Natural killer cell (primary cell): ENCODE data around the gene TMEM178A. TPM values are rescaled to one million over a fixed set of nuclear protein-coding genes. Genes with fewer than 3 reads are reported as not detected.

Experiments used
- ATAC-seq, 3 donors: fragments of 150-1000 bp in 2 of 3; fragments of 200-7000 bp in 1 of 3; cut with Tn5 transposase; 1 replicate in 1 of 3; 2 replicates in 2 of 3; pipeline ENCODE4 v1.10.0; 2021; ENCODE audit warnings: mild to moderate bottlenecking in 2 of 3, moderate library complexity in 2 of 3
- DNase-seq, 2 donors: peaks; one replicate each; pipeline versions ENCODE4 v3.0.0 to v3.0.0-alpha.2; 2013 to 2021; ENCODE audit warnings: mixed read lengths in 1 of 2
- H3K27ac ChIP-seq: one replicate; pipeline ENCODE4 v1.5.1; 2013; ENCODE audit warnings: mild to moderate bottlenecking, low read length
- H3K27me3 ChIP-seq: one replicate; pipeline ENCODE4 v1.6.1; 2013; ENCODE audit warnings: low read length; ENCODE audit not compliant: control insufficient read depth, insufficient read depth
- H3K36me3 ChIP-seq: one replicate; pipeline ENCODE4 v1.6.1; 2013; ENCODE audit warnings: low read length; ENCODE audit not compliant: control insufficient read depth, insufficient read depth
- H3K4me1 ChIP-seq: one replicate; pipeline ENCODE4 v1.6.1; 2013; ENCODE audit warnings: low read length; ENCODE audit not compliant: control insufficient read depth, insufficient read depth
- H3K4me3 ChIP-seq: one replicate; pipeline ENCODE4 v1.5.1; 2013; ENCODE audit warnings: low read length
- H3K9me3 ChIP-seq: one replicate; pipeline ENCODE4 v1.6.1; 2013; ENCODE audit warnings: low read length; ENCODE audit not compliant: control insufficient read depth, insufficient read depth
- H3K27ac Mint-ChIP-seq, 2 donors: one replicate each; pipeline ENCODE4 v1.8.0; 2022; ENCODE audit warnings: mild to moderate bottlenecking in 2 of 2, mixed read lengths in 2 of 2, moderate library complexity in 1 of 2
- H3K27me3 Mint-ChIP-seq, 2 donors: one replicate each; pipeline ENCODE4 v1.8.0; 2022; ENCODE audit warnings: low read depth in 2 of 2, mixed read lengths in 2 of 2
- H3K36me3 Mint-ChIP-seq: one replicate; pipeline ENCODE4 v1.8.0; 2022; ENCODE audit warnings: mixed read lengths
- H3K4me1 Mint-ChIP-seq, 2 donors: one replicate each; pipeline ENCODE4 v1.8.0; 2022; ENCODE audit warnings: mixed read lengths in 2 of 2
- H3K4me3 Mint-ChIP-seq: one replicate; pipeline ENCODE4 v1.8.0; 2022; ENCODE audit warnings: mild to moderate bottlenecking, moderate library complexity, mixed read lengths
- H3K9me3 Mint-ChIP-seq, 2 donors: one replicate each; pipeline ENCODE4 v1.8.0; 2022; ENCODE audit warnings: mixed read lengths in 2 of 2
- WGBS: methylation state at CpG from one replicate; pipeline ENCODE4 v1.1.7; 2013; ENCODE audit warnings: missing lambda C conversion rate; ENCODE audit not compliant: insufficient coverage; 5-methylcytosine and 5-hydroxymethylcytosine counted together
- intact Hi-C: fragments of 100-400 bp; cut with micrococcal nuclease; formaldehyde crosslinking; loops from one replicate; pipeline ENCODE4 v1.14.2; 2022
- total RNA-seq, 4 donors: library from RNA; stranded (reverse); fragments of 120-200 nt in 1 of 4; gene quantifications; one replicate each; pipeline versions ENCODE4 v1.2.3 to v1.2.4, GENCODE V29; 2013 to 2022
- TF ChIP-seq, protein P1 (sequence below): fragments of 200-600 bp; IDR thresholded peaks from one replicate; pipeline ENCODE4 v1.8.0; 2022; ENCODE audit warnings: antibody characterized with exemption

Gene TMEM178A
- total RNA-seq, 3 donors from 2014 or later (not counting 1 experiment from before 2014, with no cell fraction given) = 0.21 TPM; not detected in 2

DNA sequence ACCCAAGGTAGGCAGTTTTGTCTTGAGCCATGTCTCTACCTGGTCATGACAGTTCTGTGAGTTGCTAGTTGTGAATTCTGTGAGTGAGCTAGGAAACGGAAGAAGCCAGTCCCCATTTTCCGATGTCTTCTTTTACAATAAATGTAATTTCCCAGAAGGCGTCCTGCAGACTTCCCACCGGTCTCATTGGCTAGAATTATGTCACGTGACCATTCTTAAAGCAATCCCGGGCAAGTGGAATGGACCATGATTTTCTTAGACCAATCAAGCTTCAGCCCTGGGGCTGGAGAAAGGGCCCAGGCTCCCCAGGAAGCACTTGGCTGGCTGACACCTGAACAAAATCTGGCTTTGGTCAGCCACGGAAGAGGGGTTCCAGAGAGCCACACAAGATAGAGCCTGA, 10.6 kb downstream of the TMEM178A start:
- Mint-ChIP-seq H3K4me3 (no peak overlapping the region), H3K36me3 (no peaks in the 10 kb centered on the region), H3K27me3 (peaks cover 9 to 45% of the 10 kb centered on the region in 2 donors), H3K4me1 (no peaks in the 10 kb centered on the region), H3K9me3 (peaks cover 0 to 2% of the 10 kb centered on the region in 2 donors), H3K27ac (no peak overlapping the region)
- no peaks in the 10 kb centered on the region for H3K9me3 ChIP-seq
- no peaks in the 10 kb centered on the region for H3K4me1 ChIP-seq
- TF ChIP-seq, protein P1, sequence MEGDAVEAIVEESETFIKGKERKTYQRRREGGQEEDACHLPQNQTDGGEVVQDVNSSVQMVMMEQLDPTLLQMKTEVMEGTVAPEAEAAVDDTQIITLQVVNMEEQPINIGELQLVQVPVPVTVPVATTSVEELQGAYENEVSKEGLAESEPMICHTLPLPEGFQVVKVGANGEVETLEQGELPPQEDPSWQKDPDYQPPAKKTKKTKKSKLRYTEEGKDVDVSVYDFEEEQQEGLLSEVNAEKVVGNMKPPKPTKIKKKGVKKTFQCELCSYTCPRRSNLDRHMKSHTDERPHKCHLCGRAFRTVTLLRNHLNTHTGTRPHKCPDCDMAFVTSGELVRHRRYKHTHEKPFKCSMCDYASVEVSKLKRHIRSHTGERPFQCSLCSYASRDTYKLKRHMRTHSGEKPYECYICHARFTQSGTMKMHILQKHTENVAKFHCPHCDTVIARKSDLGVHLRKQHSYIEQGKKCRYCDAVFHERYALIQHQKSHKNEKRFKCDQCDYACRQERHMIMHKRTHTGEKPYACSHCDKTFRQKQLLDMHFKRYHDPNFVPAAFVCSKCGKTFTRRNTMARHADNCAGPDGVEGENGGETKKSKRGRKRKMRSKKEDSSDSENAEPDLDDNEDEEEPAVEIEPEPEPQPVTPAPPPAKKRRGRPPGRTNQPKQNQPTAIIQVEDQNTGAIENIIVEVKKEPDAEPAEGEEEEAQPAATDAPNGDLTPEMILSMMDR = no peak
- 95% methylated on average over 7 of the region's 7 CpGs for WGBS
- H3K27me3 ChIP-seq = no peaks in the 10 kb centered on the region
- H3K27ac ChIP-seq = no peak overlapping the region
- intact Hi-C loops = no loop called here
- ATAC-seq (no peak), DNase-seq (no peak)
- H3K4me3 ChIP-seq = no peak overlapping the region
- no peaks in the 10 kb centered on the region for H3K36me3 ChIP-seq

DNA sequence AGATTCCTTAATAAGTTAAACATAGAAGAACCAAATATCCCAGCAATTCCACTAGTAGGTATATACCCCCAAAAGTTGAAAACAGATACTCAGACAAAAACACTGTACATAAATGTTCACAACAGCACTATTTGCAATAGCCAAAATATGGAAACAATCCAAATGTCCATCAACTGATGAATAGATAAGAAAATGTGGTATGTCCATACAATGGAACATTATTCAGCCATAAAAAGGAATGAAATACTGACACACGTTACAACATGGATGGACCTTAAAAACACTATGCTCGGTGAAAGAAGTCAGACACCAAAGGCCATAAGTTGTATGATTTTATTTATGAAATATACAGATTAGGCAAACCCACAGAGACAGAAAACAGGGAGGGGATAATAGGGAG, 12.5 kb downstream of the TMEM178A start:
- intact Hi-C loops = no loop called here
- DNase-seq (no peak), ATAC-seq (no peak)
- TF ChIP-seq, protein P1 = no peak
- Histone ChIP-seq H3K4me3 (no peak overlapping the region), H3K4me1 (no peaks in the 10 kb centered on the region), H3K9me3 (no peaks in the 10 kb centered on the region), H3K27ac (no peak overlapping the region), H3K27me3 (no peaks in the 10 kb centered on the region), H3K36me3 (no peaks in the 10 kb centered on the region)
- H3K27ac Mint-ChIP-seq = no peak overlapping the region
- H3K27me3 Mint-ChIP-seq = peaks cover 5 to 37% of the 10 kb centered on the region in 2 donors
- H3K36me3 Mint-ChIP-seq = no peaks in the 10 kb centered on the region
- no peak overlapping the region for H3K4me3 Mint-ChIP-seq
- no peaks in the 10 kb centered on the region for H3K4me1 Mint-ChIP-seq
- WGBS = 83% methylated on average over 1 of the region's 2 CpGs
- peaks cover 0 to 2% of the 10 kb centered on the region in 2 donors for H3K9me3 Mint-ChIP-seq

DNA sequence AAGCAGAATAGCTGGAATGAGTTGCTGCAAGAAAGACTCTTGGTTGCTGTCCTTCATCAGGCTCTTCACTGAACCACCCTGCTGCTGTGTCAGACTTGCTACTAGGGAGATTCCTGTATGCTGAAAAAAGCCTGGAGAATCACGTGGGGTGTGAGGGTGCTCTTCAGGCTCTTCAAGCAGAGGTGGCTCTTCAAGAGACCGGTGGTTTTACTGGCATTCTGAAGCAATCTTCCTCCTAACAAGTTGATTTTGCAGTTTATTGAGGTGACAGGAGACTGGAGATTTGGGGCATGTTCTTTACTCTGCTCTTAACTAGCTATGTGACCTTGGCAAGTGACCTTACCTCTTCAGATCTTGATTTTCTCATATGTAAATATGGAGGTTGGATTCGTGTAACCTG, 14.1 kb downstream of the TMEM178A start:
- 83% methylated on average over 2 of the region's 3 CpGs for WGBS
- peaks cover 8 to 33% of the 10 kb centered on the region in 2 donors for H3K27me3 Mint-ChIP-seq
- no peaks in the 10 kb centered on the region for H3K9me3 ChIP-seq
- peaks cover 0 to 2% of the 10 kb centered on the region in 2 donors for H3K9me3 Mint-ChIP-seq
- no peak for DNase-seq
- no peaks in the 10 kb centered on the region for H3K36me3 ChIP-seq
- no peaks in the 10 kb centered on the region for H3K4me1 ChIP-seq
- H3K4me1 Mint-ChIP-seq = no peaks in the 10 kb centered on the region
- intact Hi-C loops = no loop called here
- no peak for ATAC-seq
- H3K27me3 ChIP-seq = no peaks in the 10 kb centered on the region
- no peak overlapping the region for H3K4me3 ChIP-seq
- H3K36me3 Mint-ChIP-seq = no peaks in the 10 kb centered on the region
- H3K4me3 Mint-ChIP-seq = no peak overlapping the region
- no peak overlapping the region for H3K27ac Mint-ChIP-seq
- H3K27ac ChIP-seq = no peak overlapping the region
- TF ChIP-seq, protein P1 = no peak

DNA sequence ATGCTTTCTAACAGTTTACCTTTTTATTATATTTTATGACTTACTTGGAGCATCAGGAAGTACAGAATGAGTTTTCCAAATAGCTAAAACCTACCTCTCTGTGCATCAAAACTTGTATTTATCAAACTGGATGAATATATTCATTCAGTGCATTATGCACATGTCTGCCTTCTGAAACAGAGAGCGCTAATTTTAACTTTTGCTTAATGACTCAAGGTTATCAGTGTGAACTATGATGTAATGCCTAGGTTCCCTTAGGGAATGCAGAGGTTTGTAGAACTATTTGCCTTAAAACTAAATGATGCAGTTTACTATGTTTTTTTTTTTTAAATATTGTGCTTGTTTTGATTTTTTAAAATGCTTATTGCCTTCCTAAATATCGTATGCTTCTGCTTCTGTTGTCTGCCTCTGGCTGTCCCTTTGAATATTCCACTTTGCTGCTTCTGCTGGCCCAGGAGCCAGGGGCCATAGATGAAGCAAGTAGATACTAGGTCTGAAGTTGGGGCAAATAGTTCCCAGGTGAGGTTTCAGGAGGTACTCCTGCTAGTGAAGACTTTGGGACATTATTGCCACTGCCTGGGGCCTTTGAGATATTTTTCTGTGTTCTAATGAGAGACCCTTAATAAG, 16.5 kb downstream of the TMEM178A start:
- no peak for DNase-seq
- WGBS = 84% methylated on average over 2 of the region's 2 CpGs
- no peaks in the 10 kb centered on the region for H3K9me3 ChIP-seq
- H3K4me3 ChIP-seq = no peak overlapping the region
- no peaks in the 10 kb centered on the region for H3K36me3 ChIP-seq
- Mint-ChIP-seq H3K9me3 (peaks cover 0 to 2% of the 10 kb centered on the region in 2 donors), H3K4me1 (no peaks in the 10 kb centered on the region), H3K27me3 (peaks cover 14 to 32% of the 10 kb centered on the region in 2 donors), H3K36me3 (no peaks in the 10 kb centered on the region), H3K4me3 (no peak overlapping the region), H3K27ac (no peak overlapping the region)
- H3K27me3 ChIP-seq = no peaks in the 10 kb centered on the region
- H3K4me1 ChIP-seq = no peaks in the 10 kb centered on the region
- TF ChIP-seq, protein P1 = no peak
- intact Hi-C loops = no loop called here
- no peak for ATAC-seq
- no peak overlapping the region for H3K27ac ChIP-seq
